WI38 (cell line): ENCODE data around the gene RBM17.
"Not testable (repeated sequence)": the region's sequence is repeated elsewhere in the genome, so short reads cannot be mapped to it uniquely, and the experiment has no call there.

Experiments used
- H3K4me3 ChIP-seq: 2 replicates; pipeline ENCODE4 v1.5.1; 2011; ENCODE audit warnings: low read depth, mild to moderate bottlenecking, control low read depth, low read length
- CTCF ChIP-seq: IDR thresholded peaks from 2 replicates; pipeline ENCODE4 v1.5.1; 2012; ENCODE audit warnings: low read depth, mild to moderate bottlenecking, control low read depth, low read length

Gene RBM17

GRCh38 chr10:6058682-6059475, 30.0 kb upstream of the RBM17 start:
- no peak for TF ChIP-seq CTCF
- no peak overlapping the region for H3K4me3 ChIP-seq

- no peak for TF ChIP-seq CTCF
- no peak overlapping the region for H3K4me3 ChIP-seq
These were observed 29.3 kb upstream of the RBM17 start for GRCh38 chr10:6059506-6059905.

- no peak overlapping the region for H3K4me3 ChIP-seq
- TF ChIP-seq CTCF, result no peak
These were observed 27.8 kb upstream of the RBM17 start for GRCh38 chr10:6061056-6061455.

GRCh38 chr10:6062101-6062771, 26.6 kb upstream of the RBM17 start, which contains the start of gene IL2RA:
Gene IL2RA (minus strand): TSS chr10:6062367. CDS start chr10:6062151, 216 bp downstream.
- no peak within 1 kb of the TSS for H3K4me3 ChIP-seq
- no peak for TF ChIP-seq CTCF

- no peak for TF ChIP-seq CTCF
- H3K4me3 ChIP-seq, result no peak overlapping the region
These were observed 24.7 kb upstream of the RBM17 start for GRCh38 chr10:6064119-6064518.

- not testable (repeated sequence) for H3K4me3 ChIP-seq
These were observed 24.1 kb upstream of the RBM17 start for GRCh38 chr10:6064726-6065125.

- H3K4me3 ChIP-seq, result no peak overlapping the region
- no peak for TF ChIP-seq CTCF
These were observed 23.4 kb upstream of the RBM17 start for GRCh38 chr10:6065406-6065805.
